GM19023 (cell line): ENCODE data around the gene COX10.
"Not testable (repeated sequence)": the region's sequence is repeated elsewhere in the genome, so short reads cannot be mapped to it uniquely, and the experiment has no call there.

Experiments
- ATAC-seq: cut with Tn5 transposase; IDR thresholded peaks from one replicate; pipeline ENCODE4 v1.9.1; 2021; ENCODE audit warnings: mild to moderate bottlenecking, moderate library complexity; ENCODE audit not compliant: unreplicated experiment

The COX10 gene

DNA sequence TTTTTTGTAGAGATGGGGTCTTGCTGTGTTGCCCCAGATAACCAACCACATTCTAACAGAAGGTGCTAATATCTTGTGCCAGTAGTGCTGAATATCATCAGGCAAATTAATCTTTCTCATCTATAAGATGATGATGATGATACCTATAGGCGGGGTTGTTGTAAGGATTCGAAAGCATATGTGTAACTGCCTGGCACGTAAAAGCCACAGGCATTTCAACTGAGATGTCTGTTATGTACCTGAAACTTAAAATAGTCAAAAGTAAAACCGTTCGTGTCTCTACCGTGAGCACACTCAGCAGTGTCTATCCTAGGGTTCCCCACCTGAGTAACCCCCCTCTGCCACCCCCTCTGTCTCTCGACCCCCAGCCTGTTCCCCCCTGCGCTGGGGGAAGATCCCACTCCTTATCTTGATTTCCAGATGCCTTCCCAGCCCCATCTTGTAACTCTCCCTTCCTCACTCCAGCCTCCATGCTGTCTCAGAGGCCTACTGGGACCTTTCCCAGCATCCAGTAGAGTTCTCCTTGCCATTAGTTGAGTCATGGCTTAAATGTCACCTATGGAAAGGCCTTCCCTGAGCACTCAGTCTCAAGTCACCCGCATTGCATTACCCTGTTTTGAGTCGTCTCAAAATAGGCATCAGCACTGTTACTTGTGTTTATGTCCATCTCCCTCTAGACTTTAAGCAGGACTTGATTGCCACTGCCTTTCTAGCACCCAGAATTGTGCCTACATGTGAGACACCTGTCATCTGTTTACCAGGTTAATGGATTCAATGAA is 133.3 kb downstream of the COX10 start:
- no peak for ATAC-seq

DNA sequence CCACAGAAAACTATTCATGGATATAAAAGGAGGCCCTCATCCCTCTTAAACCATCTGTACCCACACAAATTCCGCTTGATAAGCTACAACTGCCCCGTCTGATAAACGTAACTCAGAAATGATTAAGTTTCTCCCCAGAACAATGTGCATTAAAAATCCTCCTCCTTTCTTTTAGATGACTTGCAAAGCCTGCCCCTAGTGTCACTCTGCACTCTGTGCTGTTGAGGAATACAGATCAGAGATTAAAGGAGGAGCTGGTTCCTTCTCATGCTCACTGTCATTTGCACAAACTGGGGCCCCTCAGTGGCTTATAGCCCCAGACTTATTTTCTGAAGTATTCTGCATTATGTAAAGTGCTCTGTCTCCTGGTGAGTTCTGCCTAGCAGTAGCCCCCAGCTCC is 134.1 kb downstream of the COX10 start:
- ATAC-seq = no peak

DNA sequence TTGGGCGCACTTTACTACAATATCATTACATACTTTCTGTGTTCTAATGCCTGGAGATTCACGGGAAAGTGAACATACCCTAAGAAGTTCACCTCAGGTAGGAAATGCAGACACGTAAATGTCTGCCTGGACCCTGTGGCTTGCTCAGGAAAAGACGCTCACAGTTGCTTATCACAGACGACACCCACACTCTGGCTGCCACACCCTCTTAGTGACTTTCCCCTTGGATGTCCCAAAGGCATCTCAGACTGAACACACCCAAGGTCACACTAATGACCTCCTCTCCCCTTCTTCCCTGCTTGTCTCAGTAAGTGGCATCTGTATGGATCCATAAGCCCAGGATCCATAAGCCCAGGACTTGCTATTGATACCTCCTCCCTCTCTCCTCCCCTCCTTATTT is 134.8 kb downstream of the COX10 start:
- ATAC-seq = no peak

DNA sequence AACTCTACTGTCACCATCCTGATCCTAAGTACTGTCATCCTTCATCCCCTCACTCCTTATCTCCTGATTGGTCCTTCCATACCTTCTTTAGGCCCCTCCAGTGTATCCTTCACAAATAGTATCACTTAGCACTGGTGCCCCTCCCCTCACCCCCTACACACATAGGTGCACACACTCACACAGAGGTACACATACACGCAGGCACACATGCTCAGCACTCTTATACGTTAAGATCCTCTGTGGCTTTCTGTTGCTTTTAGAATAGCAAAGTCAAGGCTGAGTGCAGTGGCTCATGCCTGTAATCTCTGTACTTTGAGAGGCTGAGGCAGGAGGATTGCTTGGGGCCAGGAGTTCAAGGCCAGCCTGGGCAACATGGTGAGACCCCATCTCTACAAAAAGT is 135.2 kb downstream of the COX10 start:
- no peak for ATAC-seq

DNA sequence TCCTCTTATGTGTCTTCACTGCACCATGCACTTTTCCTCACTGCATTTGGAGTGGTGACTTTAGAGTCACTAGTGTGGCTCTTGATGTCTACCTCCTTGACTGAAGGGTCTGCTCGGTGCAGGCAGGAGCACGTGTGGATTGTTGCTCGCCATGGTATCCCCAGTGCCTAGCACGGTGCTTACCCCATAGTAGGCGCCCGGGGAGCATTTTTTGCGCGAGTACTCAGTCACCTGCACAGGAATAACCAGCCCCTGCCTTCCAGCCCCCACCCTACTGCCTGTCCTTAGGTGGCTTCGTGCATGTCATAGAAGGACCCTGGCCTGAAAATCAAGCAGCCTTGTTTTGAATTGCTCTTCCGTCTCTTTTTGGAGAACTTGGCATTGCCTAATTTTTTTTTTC is 136.1 kb downstream of the COX10 start:
- ATAC-seq = no peak

DNA sequence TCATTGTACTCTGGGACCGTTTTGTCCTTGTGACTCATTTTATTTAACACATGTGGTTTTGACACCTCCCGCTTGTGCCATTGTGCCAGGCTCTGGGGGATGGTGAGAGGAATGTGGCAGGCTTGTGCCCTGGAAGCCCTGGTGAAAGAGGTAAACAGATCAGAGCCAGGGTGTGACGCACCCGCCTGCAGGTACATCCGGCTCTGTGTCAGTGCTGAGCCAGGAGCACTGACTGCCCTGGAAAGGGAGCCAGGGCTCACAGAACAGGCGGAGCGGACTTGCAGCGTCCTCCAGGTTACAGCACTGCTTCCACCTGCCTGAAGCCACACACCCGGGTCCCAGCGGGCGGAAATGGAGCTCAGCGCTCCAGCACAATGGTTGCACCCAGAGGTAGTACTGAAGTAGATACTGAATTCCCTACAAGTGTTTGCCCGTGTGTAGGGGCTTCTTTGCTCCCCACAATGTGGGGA is 136.7 kb downstream of the COX10 start:
- ATAC-seq = no peak

DNA sequence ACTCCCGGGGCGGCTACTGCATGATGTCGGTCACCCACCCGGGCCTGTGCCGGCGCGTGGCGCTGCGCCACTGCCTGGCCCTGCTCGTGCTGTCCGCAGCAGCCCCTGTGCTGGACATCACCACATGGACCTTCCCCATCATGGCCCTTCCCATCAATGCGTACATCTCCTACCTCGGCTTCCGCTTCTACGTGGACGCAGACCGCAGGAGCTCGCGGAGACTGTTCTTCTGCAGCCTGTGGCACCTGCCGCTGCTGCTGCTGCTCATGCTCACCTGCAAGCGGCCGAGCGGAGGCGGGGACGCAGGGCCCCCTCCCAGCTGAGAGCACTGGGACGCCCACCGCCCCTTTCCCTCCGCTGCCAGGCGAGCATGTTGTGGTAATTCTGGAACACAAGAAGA is 137.6 kb downstream of the COX10 start:
- no peak for ATAC-seq

DNA sequence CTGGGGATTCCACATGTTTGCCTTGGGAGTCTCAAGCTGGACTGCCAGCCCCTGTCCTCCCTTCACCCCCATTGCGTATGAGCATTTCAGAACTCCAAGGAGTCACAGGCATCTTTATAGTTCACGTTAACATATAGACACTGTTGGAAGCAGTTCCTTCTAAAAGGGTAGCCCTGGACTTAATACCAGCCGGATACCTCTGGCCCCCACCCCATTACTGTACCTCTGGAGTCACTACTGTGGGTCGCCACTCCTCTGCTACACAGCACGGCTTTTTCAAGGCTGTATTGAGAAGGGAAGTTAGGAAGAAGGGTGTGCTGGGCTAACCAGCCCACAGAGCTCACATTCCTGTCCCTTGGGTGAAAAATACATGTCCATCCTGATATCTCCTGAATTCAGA is 138.5 kb downstream of the COX10 start:
- no peak for ATAC-seq

DNA sequence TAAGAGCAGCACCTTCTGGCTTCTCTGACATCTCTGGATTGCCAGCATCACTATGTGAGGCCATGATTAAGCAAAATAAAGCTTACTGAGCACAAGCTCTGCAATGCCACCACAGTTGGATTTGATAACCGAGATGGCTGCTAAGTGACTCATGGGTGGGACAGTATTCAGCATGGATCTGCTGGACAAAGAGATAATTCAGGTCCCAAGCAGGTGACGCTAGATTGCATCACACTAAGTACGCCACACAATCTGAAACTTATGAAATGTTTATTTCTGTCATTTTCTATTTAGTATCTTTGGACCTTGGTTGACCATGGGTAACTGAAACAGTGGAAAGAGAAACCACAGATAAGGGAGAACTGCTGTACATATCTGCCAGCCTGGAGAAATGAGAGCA is 139.9 kb downstream of the COX10 start:
- ATAC-seq = no peak

DNA sequence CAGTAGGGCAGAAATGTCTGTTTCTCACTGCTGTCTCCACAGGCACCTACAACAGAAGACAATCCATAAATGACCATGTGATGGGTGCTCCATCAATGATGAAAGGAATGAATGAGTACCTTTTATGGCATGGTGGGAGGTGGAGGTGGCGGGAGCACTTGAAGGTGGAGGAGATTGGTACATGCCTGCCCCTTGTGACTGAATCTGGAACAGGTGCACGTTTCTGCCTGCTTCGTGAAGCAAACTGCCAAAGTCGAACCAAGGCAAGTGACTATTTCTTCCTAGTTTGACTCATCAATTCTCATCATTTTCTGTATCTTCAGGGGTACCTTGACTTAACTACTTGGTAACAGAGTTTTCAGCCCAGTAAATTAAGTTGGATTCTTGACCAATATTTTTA is 141.9 kb downstream of the COX10 start:
- ATAC-seq = no peak

DNA sequence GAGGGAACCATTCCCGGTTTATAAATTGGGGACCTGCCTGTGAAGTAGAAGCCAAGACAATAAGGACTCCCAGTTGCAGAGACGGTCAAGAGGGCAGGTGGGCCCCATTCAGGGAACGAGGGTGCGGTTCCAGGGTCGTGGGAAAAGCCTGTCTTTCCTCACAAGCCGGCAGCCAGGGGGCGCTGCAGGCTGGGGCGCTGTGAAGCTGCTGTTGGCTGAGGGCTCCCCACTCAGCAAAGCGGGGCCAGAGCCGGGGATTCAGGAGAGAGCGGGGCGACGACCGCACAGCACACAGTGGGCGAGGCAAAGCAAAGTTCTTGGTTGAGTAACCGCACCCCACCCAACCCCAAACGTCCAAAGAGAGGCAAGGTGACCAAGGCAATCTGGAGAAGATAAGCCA is 142.5 kb downstream of the COX10 start:
- ATAC-seq = no peak

DNA sequence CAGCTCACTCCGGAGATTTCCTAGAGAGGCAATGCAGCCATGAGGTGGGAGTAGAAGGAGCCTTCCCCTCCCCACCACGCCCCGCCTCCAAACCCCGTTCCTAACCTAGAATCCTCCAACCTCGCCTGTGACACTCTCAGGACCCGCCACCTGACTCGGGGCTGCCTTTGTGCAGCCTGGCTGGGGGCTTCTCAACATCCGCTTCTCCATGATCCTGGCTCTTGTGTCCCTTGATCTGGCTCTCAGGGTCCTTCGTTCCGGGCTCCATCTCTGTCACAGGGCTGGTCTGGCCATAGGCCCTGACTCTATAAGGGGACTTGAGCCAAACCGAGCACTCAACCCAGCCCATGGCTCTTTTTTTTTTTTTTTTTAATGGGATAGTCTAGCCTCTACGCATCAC is 143.1 kb downstream of the COX10 start:
- ATAC-seq = no peak

DNA sequence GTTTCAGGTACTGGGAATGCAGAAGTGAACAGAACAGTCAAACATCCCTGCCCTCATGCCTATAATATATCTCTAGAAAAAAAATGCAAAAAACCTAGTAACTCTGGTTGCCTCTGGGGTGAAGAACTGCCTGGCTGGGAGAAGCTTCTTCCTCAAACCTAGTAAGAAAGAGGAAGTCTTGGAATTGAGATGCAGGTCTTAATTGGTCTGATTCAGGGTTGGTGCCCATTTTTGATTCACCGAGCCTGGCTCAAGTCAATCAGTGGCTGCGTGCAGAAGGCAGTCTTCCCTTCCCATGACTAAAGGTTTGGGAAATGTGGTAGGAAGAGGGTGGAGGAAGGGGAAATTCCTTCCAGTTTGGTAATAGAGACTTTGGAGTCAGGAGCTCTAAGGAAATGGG is 145.0 kb downstream of the COX10 start:
- ATAC-seq = no peak

DNA sequence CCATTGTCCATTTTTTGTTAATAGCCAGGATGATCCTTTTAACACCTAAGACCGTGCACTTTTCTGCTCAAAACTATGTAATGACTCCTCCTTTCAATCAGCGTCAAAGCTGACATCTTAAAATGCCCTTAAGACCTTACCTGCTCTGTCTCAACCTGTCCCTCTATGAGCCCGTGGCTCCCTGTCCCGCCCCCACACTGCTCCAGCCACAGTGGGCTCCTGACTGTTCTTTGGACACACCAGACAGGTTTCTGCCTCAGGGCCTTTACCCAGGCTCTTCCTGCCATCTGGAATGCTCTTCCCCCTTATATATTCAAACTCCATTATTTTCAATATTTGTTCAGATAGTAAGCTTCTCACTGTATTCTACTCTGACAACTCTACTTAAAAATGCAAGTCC is 153.3 kb downstream of the COX10 start:
- ATAC-seq = no peak

DNA sequence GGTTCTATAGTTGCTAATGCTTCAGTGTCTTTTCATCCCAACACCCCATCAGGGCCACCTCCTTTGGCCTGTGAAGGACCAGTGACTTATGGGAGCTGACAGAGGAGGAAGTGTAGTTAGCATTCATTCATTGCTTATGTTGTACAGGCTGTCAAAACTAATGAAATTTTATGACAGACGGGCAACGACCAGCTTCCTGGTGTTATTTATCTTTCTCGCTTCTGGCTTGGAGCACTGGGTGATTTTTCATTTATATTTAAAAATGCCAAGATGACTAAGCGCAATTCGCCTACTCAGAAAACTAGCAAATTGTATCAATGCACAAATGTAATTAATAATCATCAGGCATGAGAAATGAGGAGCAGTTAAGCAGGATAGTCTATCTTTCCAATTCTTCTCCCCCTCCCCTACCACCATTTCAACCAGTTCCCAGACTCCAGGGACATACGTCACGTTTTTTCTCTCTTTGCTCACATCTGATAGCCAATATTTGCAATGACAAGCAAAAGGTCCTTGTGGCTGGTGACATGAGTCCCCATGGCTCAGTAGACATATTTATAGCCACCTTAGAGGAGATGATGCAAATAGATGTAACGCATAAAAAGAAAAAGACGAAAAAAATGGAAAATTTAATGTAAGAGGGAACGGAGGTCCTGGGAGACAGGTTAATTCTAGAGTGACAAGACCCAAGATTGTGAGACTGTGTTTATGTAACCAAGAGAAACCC is 156.1 kb downstream of the COX10 start:
- ATAC-seq = no peak

DNA sequence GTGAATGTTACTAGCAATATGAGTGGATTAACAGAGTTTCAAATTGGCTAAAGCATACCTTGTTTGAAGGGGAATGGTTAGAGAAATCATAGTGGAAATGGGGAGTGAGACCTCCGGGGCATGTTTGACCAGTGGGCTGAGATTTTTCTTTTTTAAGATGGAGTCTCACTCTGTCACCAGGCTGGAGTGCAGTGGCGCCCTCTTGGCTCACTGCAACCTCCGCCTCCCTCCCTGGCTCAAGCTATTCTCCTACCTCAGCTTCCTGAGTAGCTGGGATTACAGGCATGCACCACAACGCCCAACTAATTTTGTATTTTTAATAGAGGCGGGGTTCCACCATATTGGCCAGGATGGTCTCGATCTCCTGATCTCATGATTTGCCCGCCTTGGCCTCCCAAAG is 157.7 kb downstream of the COX10 start:
- ATAC-seq = no peak

DNA sequence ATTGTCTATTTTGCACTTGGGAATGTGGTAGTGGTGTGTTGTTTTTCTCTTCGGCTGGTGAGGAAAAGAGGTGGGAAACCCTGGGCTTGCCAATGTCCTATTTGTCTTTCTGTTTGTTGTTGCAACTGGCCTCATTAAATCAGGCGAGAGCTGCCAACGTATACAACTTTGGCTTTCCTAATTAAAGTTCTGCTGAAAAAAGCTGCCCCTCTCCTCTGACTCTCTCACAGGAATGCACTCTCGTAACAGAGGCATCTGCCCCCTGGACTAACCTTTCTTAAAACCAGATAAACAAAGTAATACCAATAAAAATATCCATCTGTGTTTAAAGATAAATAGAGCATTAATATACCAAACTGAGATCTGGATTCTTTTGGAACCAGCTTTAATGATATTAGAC is 159.6 kb downstream of the COX10 start:
- ATAC-seq = no peak

DNA sequence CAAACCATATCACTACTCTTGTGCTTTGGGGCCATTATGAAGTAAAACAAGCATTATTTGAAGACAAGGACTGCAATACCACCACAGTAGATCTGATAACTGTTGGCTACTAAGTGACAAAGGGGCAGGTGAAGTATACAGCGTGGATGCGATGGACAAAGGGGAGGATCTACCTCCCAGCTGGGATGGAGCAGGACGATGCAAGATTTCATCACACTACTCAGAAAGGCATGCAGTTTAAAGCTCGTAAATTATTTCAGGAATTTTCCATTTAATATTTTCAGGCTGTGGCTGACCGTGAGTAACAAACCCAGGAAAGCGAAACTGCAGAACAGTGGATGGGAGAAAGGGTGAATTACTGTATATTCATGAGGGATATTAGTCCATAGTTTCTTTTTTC is 161.9 kb downstream of the COX10 start:
- not testable (repeated sequence) for ATAC-seq

DNA sequence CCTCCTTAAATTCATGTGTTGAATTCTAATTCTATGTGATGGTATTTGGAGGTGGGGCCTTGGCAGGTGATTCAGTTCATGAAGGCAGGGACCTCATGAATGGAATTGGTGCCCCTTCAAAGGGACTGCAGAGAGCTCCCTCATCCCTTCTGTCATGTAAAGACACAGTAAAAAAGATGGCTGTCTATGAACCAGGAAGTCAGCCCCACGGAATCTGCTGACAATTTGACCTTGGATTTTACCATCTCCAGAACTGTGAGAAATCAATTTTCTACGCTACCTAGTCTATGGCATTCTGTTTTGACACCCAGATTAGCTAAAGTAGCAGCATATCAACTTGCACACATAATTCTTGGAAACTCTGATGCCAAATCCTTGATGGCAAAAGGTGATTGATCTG is 165.7 kb downstream of the COX10 start:
- ATAC-seq = not testable (repeated sequence)

DNA sequence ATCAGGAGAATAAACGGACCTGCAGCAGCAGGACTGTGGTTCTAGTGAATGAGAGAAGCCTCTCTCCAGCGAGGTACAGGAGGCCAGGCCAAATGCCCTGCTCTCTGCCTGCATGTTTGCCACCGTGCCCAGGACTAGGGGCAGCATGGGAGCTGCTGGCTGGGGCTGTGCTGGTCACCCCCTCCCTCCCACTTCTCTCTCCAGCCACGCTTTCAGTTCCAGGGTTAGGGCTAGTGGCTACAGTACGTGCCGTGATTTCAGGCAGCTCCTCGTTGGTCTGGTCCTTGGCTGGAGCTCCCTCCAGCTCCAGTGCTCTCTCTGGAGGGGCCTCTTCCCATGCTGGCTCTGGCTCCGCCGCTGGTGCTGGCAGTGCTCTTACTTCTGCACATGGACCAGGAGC is 166.7 kb downstream of the COX10 start:
- ATAC-seq = not testable (repeated sequence)

DNA sequence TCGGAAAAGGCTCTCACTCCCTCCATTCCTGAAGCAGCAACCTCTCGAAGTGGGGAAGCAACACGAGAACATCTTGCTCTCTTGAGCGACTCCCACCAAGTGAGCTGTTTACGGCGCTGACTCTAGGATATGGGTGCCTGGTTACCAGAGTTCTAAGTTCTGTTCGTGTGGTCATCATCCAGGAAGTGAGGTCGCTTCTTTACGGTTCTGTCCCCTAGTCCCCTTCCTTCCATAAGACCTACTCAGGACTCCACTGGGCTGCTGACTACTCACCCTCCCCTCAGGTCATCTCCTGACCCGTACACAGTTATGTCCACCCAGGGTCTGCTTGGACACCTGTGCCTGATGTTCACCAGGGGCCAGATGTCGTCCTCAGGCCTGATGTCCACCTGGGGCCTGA is 167.5 kb downstream of the COX10 start, which contains the start of gene CDRT15:
TSS of gene CDRT15 (minus strand) at position 101 of the 400 bp plus-strand sequence. CDS start at position 72, 29 bp downstream.
- not testable (repeated sequence) for ATAC-seq

DNA sequence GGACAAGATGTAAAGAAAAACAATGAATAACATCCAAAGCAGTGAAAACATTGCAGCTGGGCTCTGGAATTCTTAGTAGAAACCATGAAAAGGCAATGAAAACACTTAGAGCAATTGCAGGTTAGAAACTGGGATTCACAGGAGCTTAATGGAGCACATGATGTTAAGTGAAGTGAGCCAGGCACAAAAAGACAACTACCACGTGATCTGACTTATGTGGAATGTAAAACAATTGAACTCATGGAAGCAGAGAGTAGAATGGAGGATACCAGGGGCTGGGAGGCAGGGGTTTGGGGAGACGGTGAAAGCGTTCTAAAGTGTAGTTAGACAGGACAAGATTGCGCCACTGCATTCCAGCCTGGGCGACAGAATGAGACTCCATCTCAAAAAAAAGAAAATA is 170.0 kb downstream of the COX10 start:
- ATAC-seq = not testable (repeated sequence)
